ENCODE data around the gene CLK2. TPM values are rescaled to one million over a fixed set of nuclear protein-coding genes. Genes with fewer than 3 reads are reported as not detected.
"Not testable (repeated sequence)": the region's sequence is repeated elsewhere in the genome, so short reads cannot be mapped to it uniquely, and the experiment has no call there.

Gene CLK2
- polyA plus RNA-seq, 3 donors, result 79.4 to 90.5 (median 89.7) TPM

GRCh38 chr1:155300553-155301329 is 27.4 kb upstream of the CLK2 start:
- DNase-seq, result no peak

GRCh38 chr1:155300024-155300423 is 26.7 kb upstream of the CLK2 start:
- no peak for DNase-seq

- no peak for DNase-seq
Measured at GRCh38 chr1:155297384-155297783, 24.1 kb upstream of the CLK2 start.

- no peak for DNase-seq
Measured at GRCh38 chr1:155296661-155297060, 23.4 kb upstream of the CLK2 start.

GRCh38 chr1:155295942-155296267 is 22.6 kb upstream of the CLK2 start:
- no peak for DNase-seq

GRCh38 chr1:155295183-155295941 is 22.1 kb upstream of the CLK2 start:
- DNase-seq, result no peak

- no peak for DNase-seq
Measured at GRCh38 chr1:155294520-155295182, 21.3 kb upstream of the CLK2 start.

- DNase-seq, result no peak
Measured at GRCh38 chr1:155293086-155293749, 19.9 kb upstream of the CLK2 start.

GRCh38 chr1:155291006-155291405 is 17.7 kb upstream of the CLK2 start:
- DNase-seq, result not testable (repeated sequence)

GRCh38 chr1:155287987-155288543 is 14.8 kb upstream of the CLK2 start:
- no peak for DNase-seq

- no peak for DNase-seq
Measured at GRCh38 chr1:155286544-155286943, 13.2 kb upstream of the CLK2 start.

GRCh38 chr1:155285631-155286044 is 12.3 kb upstream of the CLK2 start:
- no peak for DNase-seq

- DNase-seq, result no peak
Measured at GRCh38 chr1:155285063-155285462, 11.8 kb upstream of the CLK2 start.

GRCh38 chr1:155284476-155284875 is 11.2 kb upstream of the CLK2 start:
- no peak for DNase-seq

- DNase-seq, result no peak
Measured at GRCh38 chr1:155282488-155283091, 9.3 kb upstream of the CLK2 start.

- no peak for DNase-seq
Measured at GRCh38 chr1:155279268-155279667, 6.0 kb upstream of the CLK2 start.

GRCh38 chr1:155278689-155279160 is 5.4 kb upstream of the CLK2 start:
- no peak for DNase-seq

- peak; percentile 83 for DNase-seq
Measured at GRCh38 chr1:155277902-155278688, 4.8 kb upstream of the CLK2 start.

- DNase-seq, result peak; percentile 97
Measured at GRCh38 chr1:155277070-155277901, 4.0 kb upstream of the CLK2 start, which contains the start of gene HCN3. Gene HCN3 (plus strand): TSS chr1:155277463. CDS start chr1:155277591, 128 bp downstream.
